CD4-positive, alpha-beta T cell treated with Interleukin-15 for 1 hour (primary cell): ENCODE data around the gene UBE2J1.
"Not testable (repeated sequence)": the region's sequence is repeated elsewhere in the genome, so short reads cannot be mapped to it uniquely, and the experiment has no call there.

Experiments used
- DNase-seq: peaks from one replicate; pipeline ENCODE4 v3.0.0-alpha.2; 2020

Gene UBE2J1, protein sequence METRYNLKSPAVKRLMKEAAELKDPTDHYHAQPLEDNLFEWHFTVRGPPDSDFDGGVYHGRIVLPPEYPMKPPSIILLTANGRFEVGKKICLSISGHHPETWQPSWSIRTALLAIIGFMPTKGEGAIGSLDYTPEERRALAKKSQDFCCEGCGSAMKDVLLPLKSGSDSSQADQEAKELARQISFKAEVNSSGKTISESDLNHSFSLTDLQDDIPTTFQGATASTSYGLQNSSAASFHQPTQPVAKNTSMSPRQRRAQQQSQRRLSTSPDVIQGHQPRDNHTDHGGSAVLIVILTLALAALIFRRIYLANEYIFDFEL

DNA sequence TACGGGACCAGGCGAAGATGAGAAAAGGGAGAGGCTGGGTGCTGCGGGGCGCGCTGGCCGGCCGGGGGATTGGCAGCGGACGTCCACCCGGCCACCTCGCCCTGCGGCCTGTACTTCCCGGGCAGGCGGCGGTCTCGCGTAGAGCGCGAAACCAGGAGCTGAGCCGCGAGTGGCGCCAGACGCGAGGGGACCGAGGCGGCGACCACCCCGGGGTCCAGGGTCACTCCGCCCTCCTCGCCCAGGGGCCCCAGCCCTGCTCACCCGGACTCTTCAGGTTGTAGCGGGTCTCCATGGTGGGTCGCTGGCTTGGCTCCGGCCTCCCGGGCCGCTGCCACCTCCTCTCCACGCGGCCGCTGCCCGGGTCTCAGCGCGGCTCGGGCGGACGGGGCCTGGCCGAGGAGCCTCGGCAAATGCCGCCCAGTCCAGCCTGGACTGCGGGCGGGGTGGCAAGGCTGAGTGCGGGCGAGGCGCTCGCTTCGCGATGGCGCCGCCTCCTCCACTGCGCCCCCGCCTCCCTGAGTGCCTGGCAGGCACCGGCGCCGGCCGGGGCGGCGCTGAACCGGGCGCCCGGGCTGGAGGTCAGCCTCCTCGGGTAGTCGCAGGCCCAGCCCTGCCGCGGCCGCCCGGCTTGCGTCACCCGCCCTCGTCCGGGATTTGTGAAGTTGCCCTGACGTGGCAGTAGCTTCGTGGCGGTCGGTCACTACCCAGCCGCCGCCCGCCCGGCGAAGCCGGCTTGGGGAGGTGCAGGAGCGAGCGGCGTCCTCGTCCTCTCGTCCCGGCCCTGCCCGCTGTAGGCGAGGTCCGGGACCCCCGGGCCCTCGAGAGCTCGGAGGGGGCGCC, at the start of gene UBE2J1:
Gene UBE2J1 (minus strand): TSS at position 445 of the 840 bp plus-strand sequence. CDS start 153 bp downstream, at position 292.
- peak; percentile 89 for DNase-seq

DNA sequence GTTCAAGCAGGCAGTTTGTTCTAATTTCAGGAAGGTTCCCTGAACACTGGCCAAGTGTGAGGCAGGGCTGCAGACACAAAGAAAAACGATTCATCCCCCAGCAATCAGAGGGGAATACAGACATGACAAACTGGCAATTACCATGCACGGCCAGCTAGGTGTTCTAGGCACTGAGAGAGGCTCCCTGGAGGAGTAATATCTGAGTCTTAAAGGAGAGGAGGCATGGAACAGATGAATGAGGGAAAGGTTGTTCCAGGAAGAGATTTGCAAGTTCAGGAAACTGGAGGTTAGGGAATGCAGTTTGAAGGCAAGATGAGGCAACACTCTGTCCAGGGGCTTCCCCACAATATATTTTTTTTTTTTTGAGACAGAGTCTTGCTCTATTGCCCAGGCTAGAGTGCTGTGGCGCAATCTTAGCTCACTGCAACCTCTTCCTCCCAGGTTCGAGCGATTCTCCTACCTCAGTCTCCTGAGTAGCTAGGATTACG, 48.4 kb upstream of the UBE2J1 start:
- no peak for DNase-seq

DNA sequence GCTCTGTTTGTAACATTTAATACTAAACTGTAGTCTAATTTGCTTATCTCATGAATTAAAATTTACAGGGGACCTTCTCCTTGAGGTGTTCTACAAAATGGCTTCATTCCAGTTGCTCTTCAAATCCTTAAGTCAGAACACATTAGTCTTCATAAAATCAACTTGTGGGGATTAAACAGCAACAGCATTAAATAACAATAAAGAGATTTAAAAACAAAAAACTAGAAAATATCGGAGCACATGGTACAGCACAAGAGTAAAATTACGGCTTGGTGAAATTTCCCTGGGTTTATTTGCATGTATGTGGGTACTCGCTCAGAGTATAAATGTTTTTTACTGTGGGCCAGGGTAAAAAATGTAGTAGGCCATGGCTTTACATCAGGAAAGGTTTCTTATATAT, 47.5 kb upstream of the UBE2J1 start:
- no peak for DNase-seq

DNA sequence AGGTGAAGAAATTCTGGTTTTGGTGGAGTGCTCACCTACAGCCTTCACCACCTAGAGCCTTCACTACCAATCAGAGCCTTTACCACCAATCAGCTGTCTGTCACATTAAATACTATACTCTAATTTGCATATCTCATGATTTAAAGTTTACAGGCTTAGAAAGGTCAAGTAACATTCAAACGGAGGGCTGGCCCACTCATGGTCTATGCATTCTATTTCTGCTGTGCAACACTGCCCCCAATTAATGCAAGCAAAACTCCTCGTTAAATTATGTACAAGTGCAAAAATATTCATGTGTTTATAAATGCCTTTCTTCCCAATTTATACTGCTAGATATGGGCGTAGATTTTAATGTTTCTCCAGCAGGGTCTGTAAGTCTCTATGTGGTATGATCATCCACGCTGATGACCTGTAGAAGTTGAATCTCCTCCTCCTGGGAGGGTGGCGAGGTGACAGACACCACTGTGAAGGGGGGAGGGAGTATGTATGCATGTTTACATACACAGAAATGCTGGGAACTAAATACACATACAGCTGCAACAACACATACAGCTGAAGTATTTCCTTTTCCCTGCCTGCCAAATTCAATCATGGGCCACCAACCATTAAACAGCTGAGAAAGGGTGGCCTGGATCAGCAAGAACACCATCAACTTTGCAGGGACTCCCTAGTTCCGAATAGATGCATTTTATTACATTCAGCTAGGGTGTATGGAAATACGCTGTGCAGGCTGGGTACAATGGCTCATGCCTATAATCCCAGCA, 46.4 kb upstream of the UBE2J1 start:
- DNase-seq: no peak

DNA sequence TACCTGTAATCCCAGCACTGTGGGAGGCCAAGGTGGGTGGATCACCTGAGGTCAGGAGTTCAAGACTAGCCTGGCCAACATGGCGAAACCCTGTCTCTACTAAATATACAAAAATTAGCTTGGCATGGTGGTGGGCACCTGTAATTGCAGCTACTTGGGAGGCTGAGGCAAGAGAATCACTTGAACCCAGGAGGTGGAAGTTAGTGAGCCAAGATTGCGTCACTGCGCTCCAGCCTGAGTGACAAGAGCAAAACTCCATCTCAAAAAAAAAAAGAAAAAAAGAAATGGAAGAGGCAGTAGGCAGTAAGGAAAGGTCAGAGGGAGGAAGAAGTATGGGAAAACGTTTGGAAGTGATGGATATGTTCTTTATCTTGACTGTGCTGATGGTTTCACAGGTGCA, 45.4 kb upstream of the UBE2J1 start:
- DNase-seq: not testable (repeated sequence)

DNA sequence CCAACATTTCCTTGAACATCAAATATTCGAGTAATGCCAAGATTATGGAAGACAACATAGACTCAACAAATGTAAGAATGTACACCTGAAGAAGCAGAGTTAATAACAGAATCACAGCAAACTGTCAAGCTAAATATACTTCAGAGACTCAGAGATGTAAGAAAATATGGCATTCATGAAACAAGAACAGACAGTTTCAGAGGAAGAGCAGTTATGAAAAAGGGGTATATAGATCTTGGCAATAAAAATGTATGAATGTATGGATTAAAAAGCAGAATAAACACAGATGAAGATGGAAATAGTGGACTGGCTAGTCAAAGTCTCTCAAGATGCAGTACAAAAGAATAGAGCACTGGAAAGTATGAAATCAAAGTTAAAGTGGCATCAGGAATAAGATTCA, 41.1 kb upstream of the UBE2J1 start:
- DNase-seq: no peak

DNA sequence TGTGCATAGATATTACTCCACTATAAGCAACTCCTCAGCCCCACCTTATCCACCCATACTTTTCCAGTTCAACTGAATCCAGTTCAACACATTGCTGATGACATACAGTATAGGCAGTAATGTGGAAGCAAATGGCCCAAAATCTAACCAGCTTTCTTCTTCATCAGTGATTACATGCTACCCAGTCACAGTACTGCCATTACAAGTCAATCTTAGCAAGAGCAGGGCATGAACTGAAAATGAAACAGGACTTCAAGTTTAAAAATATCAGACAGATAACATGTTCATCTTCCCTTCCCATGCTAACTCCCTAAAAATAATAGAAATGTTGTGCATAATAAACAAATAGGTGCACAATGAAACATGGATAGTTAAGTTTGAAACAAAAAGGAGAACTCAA, 40.3 kb upstream of the UBE2J1 start:
- no peak for DNase-seq

DNA sequence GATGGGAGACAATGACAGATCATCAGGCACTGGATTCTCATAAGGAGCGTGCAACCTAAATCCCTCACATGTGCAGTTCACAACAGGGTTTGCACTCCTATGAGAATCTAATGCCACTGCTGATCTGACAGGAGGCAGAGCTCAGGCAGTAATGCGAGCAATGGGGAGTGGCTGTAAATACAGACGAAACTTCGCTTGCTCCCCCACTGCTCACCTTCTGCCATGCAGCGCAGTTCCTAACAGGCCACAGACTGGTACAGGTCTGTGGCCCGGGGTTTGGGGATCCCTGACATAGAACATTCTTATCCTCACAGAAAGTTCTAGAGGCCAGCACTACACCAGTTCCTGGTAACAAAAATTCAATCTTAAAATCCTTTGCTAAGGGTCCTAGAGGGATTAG, 36.3 kb upstream of the UBE2J1 start:
- no peak for DNase-seq

DNA sequence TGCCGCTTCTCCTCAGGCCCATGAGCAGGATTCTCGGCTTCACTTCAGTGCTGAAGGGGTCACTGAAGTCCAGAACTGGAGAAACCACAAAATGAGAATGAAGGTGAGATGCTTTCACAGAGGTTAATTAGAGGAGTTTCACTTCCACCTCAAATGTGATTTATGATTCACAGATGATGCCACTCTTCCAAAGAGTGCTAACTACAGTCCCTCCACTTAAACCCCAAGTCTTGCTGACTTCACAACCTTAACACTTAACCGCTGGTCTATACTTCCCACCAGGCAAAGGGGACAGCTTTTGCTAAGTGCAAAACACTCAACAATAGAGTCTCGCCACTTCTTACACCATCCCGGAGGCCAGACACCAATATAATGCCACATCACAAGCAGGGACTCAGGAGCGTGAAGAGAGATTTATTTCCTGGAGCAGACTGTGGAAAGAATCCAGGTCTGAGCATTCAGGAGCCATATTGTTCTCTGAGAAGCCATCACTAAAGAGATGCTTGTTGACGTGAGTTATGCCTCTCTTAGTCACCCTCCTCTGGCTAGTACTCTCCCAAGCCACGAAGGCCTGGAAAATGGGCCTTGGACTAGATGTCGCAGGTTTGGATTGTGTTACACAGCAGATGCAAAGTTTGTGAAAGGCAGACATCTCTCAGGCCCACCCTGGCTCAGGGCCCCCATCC, 35.1 kb upstream of the UBE2J1 start:
- DNase-seq: no peak

DNA sequence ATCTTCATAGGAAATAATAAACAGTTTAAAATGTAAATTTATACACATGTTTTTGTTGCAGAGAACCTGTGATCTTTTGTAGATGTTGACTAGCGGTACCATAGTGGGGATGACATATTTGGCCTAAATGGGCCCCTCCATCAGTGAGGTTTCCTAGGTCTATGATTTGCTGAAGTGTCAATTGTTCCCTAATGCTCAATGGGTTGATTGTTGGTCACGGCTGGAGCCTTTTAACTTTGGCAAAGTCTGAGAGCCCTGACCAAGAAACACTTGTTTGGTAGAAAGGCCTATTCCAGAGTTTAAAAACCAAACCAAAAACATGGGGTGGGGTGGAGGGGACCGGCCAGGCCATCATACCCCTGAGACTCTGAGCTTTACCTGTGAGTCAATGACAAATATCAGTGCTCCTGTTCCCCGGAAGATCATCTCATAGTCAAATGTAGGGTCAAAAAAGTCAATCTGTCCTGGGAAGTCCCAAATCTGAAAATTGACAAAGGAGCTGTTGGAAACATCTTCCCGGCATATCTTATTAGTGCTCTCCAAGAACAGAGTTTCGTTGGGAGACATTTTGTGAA, 34.5 kb upstream of the UBE2J1 start:
- no peak for DNase-seq

DNA sequence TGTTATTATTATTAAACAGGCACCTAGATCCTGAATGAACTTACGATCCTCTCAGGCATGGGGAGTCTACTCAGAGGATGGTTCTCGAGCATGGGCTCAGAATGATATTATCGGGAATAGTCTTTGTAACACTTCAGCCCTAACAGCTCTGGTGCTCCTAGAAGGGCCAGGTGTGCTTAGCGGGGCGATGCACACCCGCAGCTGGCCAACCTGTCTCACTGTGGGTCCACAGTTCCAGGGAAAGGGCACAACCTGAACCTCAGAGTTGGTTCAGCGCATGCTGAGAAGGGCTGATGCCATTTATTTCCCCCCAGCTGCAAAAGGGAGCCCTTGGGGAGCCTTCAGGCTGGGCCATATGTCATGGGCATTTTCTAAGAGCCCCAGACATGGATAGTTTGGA, 33.3 kb upstream of the UBE2J1 start:
- no peak for DNase-seq

DNA sequence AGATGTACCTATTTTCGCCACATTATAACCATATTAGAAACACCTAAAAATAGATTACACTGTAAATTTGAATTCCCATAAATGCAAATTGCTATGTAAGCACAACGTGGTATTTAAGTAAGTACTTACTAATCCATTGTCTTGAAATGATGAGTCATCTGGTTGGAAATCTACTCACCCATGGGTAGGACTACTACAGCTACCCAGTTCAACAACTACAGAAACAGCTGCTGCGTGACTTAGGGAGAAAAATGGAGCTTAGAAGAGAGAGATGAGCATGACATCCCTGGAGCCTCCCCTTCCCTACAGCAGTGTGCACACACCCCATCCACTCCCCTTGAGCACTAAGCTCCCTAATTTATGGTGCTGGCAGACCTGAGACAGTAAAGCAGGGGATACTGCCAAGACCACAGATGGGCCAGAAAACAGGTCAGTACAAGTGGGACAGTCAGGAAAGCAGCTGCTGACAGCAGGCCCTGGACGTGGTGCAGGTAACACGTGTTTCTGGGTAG, 32.7 kb upstream of the UBE2J1 start:
- DNase-seq: no peak

DNA sequence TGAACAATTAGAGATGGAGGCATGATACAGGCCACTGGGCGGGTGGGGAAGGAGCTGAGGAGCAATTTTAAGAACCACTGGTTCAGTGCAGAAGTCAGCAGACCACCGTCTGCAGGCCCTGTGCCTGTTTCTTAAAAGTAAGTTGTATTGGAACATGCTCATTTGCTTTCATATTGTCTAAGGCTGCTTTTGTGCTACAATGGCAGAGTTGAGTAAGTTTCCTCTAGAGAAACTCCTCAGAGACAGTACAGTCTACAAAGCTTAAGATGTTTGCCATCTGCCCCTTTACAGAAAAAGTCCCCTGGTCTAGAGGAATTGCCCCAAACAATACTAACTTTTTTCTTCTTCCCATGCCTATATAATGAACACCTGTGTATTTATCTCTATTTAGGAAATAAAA, 28.5 kb upstream of the UBE2J1 start:
- no peak for DNase-seq

DNA sequence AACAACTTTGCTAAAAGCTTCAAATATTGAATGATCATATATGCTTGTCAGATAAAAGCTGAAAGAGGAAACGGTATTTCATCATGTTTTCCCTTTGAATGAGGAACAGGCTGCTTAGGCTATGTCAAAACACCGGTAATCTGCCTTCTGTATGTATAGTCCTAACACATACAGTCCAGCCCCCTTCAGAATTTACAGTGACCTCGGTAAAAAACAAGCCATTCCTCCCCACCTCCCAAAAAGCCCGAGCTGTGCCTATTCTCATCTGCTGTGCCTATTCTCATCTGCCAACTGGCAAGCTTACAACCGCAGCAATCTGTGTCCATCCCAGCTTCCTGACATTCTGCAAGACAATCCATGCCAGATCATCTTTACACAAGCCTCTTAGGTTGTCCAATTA, 26.8 kb upstream of the UBE2J1 start:
- DNase-seq: no peak

DNA sequence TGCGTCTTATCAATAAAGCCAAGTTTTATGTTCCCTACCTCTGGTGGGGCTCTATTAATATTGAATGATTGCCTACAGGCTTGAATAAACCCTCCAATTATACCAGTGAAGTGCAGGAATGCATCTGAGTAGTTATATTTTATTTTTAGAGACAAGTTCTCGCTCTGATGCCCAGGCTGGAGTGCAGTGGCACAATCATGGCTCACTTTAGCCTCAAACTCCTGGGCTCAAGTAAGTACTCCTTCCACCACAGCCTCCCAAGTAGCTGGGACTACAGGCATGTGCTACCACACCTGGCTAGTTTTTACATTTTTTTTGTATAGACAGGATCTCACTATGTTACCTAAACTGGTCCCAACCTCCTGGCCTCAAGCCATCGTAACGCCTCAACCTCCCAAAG, 26.1 kb upstream of the UBE2J1 start:
- no peak for DNase-seq

DNA sequence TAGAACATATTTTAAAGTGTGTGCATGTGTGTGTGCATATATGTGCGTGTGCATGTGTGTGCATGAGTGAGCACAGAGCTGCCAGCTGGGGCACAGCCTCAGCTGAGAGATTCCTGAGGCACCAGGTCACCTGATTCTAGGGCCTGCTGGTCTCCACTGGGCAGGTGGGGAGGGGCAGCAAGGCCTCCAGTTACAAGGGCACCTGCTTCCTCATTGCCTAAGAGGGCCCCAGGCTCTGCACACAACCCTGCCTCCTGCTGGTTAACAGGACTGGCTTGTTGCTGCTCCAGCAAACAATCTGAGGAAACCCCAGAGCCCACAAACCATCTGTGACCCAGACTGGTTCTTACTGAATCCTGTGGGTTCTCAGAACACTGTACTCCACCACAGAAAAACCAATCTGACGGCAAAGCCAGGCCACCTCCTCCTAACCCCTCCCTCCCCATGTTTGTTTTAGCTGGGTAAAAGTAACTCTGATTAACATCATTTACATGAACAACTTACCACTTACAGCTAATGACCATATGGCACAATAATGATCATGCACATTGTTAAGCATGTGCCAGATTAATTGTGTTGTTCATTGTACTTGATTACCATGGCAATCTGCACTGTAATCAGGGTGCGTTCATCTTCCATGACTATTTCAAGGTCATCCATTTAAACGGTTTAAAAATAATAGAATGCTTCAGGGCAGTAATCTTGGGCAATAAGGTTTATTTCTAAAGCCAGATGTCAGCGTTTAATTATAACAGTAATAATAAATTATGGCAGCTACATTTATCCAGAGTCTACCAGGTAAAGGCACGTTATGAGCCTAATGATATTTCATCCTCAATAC, 23.1 kb upstream of the UBE2J1 start:
- peak; percentile 80 for DNase-seq

DNA sequence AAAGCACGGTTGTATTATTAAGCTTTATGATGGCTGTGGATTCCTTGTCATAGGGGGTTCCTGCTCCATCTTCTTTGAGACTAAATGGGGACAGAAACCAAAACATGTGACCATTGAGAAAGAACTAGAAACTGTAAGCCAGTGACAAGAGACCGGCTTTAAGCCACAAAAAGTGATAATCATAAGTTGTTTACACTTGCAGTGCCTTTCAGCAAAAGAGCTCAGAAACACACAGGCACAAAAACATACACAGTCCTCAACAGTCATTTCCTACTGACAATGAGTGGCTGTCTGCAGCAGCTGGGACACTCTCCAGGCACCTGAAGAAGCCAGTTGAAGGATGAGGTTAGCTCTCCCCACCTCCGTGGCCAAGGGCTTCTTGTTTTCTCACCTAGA, 20.0 kb upstream of the UBE2J1 start:
- no peak for DNase-seq

DNA sequence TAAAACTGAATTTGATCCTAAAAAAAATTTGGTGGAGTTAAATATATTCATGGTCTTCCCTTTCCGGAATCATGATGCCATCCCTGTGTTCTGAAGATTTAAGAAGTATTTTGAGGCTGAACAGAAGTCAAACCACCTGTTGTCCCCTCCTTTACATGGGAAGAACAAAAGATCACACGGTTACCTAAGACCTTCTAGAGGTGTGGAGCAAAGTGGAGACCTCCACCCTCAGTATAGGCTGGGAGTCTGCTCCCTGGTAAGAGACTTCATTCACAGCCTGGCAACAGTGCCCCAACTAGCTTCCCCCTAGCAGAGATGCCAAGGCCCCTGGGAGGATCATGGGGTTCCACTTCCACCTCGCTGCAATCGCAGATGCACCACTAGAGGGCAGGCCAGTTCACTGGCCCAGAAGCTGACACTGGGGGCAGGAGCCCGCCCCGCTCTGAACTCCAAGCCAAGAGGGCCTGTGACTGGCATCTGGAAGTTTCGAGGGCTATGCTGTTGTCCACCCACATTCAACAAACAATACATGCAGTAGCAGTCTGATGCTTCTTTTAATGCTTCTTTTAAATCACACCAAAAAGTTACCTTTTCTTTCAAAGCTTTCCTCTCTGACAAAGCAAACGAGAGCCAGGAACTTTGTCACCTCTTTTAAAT, 19.5 kb upstream of the UBE2J1 start:
- peak; percentile 80 for DNase-seq

DNA sequence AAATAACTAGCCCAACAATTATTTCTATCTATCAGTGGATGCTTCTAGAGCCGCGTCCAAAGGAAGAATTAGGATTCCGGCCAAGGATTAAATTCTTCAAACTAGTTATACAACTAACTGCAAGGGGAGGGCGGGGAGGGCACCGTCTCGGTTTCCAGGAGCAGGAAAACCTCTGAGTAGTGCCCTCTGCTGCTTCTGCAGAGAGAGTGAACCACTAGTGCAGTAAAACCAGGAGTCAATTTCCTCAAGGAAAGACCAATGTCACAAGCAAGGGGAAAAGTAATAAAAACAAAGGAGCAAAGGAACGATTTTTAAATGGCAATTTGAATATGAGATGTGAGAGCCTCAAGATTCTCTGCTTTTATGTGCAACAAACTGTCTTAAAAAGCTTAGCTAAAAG, 16.5 kb upstream of the UBE2J1 start:
- DNase-seq: no peak

DNA sequence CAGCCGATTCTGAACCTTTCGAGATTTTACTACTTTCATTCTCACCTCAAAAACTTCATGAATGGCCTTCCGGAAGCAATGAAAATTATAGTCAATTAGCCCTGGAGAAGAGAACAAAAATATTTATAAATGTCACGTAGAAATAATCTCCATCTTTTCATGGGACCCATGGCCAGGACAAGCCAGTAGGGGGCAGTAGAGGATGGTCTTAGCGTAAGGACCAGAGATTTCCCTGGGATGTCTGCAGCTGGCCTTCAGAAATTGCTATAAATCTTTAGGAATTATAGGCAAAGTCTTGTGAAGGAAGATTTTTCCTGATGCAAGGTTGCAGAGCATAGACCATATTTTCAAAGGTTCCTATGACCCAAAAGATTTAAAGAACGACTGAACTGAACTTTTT, 15.6 kb upstream of the UBE2J1 start:
- DNase-seq: peak; percentile 26

DNA sequence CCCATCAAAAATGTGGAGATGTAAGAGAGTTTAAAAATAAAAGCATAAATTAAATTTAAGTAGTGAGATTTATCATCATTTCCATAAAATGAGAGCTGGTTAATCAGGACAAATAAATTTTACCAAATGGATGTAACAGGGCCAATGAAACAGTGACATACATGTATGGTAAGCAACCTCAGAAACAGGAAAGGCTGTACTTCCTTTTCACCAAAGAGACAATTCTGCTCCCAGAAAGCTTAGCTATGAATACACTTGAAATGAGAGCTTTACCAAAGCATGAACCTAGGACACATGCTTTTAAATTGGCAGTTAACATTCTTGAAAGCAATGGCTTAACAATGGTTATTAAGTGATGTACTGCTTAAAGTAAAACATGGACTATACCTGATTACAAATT, 12.1 kb upstream of the UBE2J1 start:
- DNase-seq: no peak
